HG02642 (cell line): ENCODE data around the gene PPP6R1.
A peak's percentile ranks its signal among the peaks of the same experiment; 100 is the strongest.

ENCODE experiments used
- ATAC-seq: cut with Tn5 transposase; IDR thresholded peaks from one replicate; pipeline ENCODE4 v1.9.1; 2021; ENCODE audit warnings: mild to moderate bottlenecking; ENCODE audit not compliant: unreplicated experiment, poor library complexity

Gene PPP6R1

GRCh38 chr19:55258828-55259539 is at the start of gene PPP6R1:
PPP6R1 (minus strand) TSS chr19:55259017; CDS start chr19:55247103, 11,914 bp downstream.
- ATAC-seq = peak; percentile 70

GRCh38 chr19:55308281-55308680 is 49.5 kb upstream of the PPP6R1 start:
- no peak for ATAC-seq

- ATAC-seq = no peak
Observed at GRCh38 chr19:55306712-55307111, 47.9 kb upstream of the PPP6R1 start.

GRCh38 chr19:55305983-55306562 is 47.3 kb upstream of the PPP6R1 start:
- ATAC-seq = no peak

GRCh38 chr19:55305491-55305890 is 46.7 kb upstream of the PPP6R1 start:
- ATAC-seq = no peak

GRCh38 chr19:55304980-55305379 is 46.2 kb upstream of the PPP6R1 start:
- no peak for ATAC-seq

GRCh38 chr19:55304279-55304978 is 45.6 kb upstream of the PPP6R1 start:
- ATAC-seq = no peak

GRCh38 chr19:55303477-55303876 is 44.7 kb upstream of the PPP6R1 start:
- ATAC-seq = no peak

GRCh38 chr19:55302318-55302703 is 43.5 kb upstream of the PPP6R1 start:
- ATAC-seq = no peak

GRCh38 chr19:55301459-55302317 is 42.9 kb upstream of the PPP6R1 start:
- ATAC-seq = peak; percentile 81

GRCh38 chr19:55300886-55301458 is 42.2 kb upstream of the PPP6R1 start:
- no peak for ATAC-seq

GRCh38 chr19:55299991-55300390 is 41.2 kb upstream of the PPP6R1 start:
- no peak for ATAC-seq

- ATAC-seq = no peak
Observed at GRCh38 chr19:55297267-55297666, 38.5 kb upstream of the PPP6R1 start.

GRCh38 chr19:55289117-55289796 is 30.4 kb upstream of the PPP6R1 start:
- ATAC-seq = no peak

- no peak for ATAC-seq
Observed at GRCh38 chr19:55287361-55288079, 28.7 kb upstream of the PPP6R1 start.

GRCh38 chr19:55285229-55285890 is 26.5 kb upstream of the PPP6R1 start:
- no peak for ATAC-seq

- ATAC-seq = no peak
Observed at GRCh38 chr19:55284405-55285058, 25.7 kb upstream of the PPP6R1 start.
